T follicular helper cell (primary cell): ENCODE data around the gene ACAT2.
"Not testable (repeated sequence)": the region's sequence is repeated elsewhere in the genome, so short reads cannot be mapped to it uniquely, and the experiment has no call there.

ENCODE experiments used
- DNase-seq: peaks from one replicate; pipeline ENCODE4 v3.0.0-alpha.2; 2020; ENCODE audit warnings: low read depth

ACAT2 gene

DNA sequence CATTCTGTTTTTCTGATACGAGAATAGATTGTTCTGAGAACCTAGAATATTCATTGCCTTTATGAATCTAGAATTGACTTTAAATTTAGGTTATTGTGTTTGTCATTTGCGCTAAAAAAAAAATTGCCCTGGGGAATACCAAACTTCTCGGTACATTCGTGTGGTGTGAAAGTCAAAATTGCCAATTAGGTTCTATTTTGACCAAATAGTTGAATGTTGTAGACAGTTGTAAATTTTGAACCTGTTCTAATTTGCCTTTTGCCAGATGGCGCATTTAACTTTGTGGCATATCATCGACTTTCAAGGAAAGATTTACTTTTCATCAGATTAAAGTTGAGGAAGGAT is 31.5 kb upstream of the ACAT2 start:
- no peak for DNase-seq

DNA sequence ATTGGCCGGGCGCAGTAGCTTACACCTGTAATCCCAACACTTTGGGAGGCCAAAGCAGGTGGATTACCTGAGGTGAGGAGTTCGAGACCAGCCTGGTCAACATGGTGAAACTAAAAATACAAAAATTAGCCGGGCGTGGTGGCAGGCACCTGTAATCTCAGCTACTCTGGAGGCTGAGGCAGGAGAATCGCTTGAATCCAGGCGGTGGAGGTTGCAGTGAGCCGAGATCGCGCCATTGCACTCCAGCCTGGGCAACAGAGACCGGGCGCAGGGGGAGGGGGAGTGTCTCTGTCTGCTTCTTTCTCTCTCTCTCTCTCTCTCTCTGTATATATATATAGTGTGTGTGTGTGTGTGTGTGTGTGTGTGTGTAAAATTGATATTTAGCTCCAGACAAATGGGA is 29.3 kb upstream of the ACAT2 start:
- DNase-seq: not testable (repeated sequence)

DNA sequence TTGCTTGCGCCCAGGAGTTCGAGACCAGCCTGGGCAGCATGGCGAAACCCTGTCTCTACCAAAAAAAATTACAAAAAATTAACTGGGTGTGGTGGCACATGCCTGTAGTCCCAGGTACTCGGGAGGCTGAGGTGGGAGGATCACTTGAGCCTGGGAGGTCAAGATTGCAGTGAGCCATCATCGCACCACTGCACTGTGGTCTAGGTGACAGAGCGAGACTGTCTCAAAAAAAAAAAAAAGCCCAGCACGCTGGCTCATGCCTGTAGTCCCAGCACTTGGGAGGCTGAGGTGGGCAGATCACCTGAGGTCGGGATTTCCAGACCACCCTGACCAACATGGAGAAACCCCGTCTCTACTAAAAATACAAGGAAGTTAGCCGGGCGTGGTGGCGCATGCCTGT is 28.4 kb upstream of the ACAT2 start:
- not testable (repeated sequence) for DNase-seq

DNA sequence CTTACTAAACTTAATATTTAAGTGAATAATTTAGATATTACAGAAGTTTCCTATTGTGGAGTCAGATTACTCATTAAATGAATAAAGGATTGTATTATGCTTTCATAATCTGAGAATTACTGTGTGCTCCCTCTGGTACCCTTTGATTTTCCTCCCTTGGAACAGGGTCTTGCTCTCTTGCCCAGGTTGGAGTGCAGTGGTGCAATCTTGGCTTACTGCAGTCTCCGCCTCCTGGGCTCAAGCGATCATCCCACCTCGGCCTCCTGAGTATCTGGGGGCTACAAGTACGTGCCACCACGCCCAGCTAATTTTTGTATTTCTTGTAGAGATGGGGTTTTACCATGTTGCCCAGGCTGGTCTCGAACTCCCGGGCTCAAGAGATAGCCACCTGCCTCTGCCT is 24.9 kb upstream of the ACAT2 start:
- DNase-seq: no peak

DNA sequence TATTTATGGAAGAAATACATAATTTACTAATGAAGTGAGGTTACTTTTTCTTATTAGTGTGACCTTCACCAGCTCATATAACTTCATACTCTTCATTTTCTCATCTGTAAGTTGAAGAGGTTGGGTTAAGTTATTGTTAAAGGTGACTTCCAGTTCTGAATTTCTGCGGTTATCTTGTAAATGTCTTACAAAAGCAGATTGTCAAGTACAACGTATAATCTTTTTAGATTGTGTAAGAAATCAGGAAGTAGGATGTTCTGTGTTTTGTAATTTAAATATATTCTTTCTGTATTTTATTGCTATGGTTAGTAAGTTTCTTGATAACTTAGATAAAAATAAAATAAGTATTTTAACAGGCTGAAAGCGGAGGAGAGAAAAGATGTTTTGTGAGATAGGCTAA is 22.5 kb upstream of the ACAT2 start:
- no peak for DNase-seq

DNA sequence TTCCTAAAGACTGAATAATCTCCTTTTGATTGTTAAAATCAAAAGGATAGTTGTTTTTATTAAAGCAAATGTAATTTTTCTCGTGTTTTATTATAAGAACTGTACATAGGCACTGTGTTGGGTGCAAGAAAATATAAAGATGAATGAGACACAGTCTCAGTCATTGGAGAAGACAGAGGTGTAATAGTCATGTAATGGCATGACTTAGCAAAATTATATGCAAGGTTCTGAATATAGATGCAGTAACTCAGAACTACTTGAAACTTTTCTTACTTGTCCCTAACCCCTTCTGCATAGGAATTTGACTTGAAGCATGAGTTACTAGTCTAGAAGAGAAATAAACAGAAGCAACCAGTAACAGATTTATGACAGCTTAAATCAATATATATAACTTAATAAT is 19.7 kb upstream of the ACAT2 start:
- no peak for DNase-seq

DNA sequence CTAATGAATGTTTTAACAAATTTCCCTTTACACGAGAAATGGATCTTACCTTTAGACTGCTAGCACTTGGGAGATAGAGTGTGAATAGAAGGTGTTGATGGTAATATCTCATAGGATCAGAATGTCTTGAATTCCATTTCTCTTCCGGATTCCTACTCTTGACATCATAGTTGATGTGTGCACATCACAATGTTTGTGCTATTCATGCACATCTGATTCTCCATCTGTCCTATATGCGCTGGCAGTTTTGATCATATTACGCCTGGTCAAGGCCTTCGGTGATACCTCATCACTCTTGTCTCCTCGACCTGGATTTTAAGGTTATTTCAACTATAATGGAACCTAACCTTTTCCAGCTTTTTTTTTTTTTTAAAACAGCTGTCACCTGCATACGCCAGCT is 16.8 kb upstream of the ACAT2 start:
- DNase-seq: no peak

DNA sequence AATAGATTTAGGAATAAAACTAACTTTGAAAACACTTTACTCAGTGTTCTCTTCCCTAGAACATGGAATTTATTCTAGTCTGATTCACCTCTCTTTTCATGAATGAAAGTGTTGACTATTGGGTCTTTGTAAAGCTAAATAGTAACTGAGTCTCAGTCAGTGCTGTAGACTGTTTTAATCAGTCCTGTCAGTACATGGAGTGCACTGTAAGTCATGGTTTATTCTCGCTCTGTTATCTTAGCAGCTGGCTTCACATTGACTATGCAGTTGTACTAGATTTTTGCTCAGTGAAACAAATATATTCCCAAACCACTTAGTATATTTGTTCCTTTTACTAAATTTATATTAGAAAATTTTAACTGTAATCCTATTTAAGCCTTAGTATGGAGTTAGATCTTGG is 15.1 kb upstream of the ACAT2 start:
- no peak for DNase-seq

DNA sequence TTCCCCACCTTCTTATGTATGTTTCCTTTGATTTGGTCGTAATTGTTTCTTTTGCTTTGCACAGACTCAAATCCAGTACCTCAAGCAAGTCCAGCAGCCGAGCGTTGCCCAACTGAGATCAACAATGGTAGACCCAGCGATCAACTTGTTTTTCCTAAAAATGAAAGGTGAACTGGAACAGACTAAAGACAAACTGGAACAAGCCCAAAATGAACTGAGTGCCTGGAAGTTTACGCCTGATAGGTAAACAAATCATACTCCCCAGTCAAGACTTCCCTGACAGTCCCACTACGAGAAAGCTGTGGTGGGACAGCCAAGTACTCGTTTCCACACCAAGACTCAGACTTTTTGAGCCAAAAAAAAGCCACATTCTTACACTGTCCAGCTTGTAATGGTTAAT is 13.7 kb upstream of the ACAT2 start:
- DNase-seq: not testable (repeated sequence)

DNA sequence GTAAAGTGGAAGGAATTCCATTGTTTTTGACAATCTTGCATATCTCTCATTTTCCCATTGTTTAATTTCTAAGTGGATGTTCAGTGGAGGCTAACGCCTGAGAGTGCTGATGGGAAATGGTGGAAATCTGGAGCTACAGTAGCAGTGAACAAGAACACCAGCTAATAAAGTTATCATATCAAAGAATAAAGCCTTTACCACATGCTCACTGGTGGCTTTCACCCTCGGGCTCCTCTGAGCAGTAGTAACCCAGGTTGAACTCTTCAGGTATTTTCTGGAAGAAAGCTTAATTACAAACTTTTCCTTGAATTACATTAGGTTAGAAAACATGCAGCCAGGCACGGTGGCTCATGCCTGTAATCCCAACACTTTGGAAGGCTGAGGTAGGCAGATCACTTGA is 10.4 kb upstream of the ACAT2 start:
- DNase-seq: no peak

DNA sequence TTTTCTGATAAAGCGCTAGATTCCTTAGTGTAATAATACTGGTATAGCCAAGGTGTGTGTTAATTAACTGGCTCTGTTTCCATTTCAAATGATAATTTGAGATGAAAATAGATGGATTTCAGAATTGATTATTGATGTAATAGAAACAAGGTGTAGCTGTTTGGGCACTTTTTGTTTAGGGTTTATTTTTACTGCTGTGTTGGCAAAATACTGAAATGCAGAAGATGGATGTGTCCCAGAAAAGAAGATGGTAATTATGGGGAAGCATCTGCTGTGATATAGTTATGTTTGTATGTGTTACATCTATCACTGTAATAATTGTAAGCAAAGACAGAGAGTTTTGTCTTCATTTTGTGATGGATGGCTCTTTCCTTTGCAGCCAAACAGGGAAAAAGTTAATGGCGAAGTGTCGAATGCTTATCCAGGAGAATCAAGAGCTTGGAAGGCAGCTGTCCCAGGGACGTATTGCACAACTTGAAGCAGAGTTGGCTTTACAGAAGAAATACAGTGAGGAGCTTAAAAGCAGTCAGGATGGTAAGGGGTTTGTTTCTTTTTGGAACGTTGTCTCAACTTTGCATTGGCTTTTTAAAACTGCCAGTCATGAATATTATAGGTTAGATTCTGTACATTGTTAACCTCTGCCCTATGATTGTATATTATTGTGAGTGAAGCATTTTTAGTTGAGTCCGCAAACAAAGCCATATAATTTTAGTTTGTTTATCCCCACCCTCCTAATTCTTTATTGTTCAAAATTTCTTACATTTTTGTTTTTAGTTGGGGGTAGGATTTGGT is 8.6 kb upstream of the ACAT2 start:
- DNase-seq: no peak

DNA sequence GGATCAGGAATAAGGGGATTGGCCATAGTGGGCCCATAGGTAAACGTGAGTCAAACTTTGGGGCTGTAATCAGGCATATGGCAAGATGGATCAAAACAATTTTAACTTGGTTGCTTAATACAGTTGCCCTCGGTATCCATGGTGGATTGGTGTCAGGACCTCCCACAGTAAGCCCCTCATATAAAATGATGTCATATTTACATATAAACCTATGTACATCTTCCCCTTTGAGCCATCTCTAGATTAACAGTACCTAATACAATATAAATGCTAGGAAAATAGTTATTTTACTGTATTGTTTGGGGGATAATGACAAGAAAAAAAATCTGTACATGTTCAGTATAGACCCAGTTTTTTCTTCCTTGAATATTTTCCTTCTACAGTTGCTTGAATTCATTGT is 7.4 kb upstream of the ACAT2 start:
- DNase-seq: no peak

DNA sequence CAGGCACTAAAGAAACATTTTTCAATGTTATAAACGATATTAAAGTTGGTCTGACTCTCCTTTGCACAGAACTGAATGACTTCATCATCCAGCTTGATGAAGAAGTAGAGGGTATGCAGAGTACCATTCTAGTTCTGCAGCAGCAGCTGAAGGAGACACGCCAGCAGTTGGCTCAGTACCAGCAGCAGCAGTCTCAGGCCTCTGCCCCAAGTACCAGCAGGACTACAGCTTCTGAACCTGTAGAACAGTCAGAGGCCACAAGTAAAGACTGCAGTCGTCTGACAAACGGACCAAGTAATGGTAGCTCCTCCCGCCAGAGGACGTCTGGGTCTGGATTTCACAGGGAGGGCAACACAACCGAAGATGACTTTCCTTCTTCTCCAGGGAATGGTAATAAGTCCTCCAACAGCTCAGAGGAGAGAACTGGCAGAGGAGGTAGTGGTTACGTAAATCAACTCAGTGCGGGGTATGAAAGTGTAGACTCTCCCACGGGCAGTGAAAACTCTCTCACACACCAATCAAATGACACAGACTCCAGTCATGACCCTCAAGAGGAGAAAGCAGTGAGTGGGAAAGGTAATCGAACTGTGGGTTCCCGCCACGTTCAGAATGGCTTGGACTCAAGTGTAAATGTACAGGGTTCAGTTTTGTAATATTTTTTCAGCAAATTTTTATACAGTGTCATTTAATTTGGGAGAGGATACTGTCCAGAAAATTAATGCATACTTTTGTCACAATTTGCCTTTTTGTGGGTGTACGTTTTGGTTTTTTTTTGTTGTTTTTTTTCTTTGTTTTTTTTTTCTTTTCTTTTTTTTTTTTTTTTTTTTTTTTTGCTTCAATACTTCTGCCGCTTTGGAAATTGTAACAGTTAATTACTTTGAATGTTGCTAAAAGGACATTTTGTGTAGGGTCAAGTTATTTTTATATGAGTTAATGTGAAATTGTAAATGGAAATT is 6.6 kb upstream of the ACAT2 start:
- no peak for DNase-seq

DNA sequence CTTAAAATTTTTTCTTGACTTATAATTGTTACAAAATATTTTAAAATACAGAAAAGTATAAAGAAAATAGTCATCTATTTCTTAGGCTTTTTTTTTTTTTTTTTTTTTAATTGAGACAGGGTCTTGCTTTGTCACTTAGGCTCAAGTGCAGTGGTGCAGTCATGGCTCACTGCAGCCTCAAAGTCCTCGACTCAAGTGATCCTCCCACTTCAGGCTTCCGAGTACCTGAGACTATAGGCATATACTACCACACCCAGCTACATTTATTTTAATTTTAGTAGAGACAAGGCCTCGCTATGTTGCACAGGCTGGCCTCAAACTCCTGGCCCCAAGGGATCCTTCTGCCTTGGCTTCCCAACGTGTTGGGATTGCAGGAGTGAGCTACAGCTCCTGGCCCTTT is 5.3 kb upstream of the ACAT2 start:
- no peak for DNase-seq

DNA sequence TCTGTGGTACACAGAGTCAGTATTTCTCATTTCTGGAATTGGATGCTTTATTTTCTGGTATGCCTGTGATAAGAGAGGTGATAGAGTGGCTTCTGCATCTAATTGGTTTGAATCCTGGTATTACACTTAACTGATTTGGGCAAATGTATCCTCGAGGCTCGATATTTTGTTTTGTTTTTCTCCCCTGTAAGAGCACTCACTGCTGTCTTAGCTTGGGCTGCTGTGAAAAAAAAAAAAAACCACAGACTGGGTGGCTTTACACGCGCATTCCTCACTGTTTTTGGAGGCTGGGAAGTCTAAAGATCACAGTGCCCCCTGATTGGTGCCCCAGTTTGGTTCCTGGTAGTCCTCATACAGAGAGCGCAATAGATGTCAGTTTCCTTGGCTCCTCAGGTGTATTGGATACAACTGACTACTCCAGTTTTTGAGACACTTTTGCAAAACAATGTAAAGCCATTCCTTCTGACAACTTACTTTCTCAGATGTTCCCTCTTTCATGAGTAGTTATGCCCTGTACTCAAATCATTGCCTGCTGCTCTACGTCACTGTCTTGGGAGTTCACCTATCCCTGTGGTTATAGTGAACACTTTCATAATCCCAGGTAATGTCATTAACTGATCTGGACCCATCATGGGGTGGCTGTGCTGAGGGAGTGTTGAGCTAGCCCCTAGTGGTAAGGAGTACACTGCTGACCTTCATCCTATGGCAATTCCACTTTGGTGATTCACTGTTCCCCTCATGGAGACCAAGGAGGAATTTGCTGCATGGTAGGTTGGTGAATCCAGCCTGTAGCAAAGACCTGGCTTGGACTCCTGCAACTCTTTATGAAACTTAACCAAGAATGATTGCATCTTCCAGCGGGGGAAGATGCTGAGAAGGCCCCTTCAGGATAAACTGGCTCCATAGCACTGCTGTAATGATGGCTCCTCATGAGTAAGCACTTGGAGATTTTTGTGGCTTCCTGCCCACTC is 3.5 kb upstream of the ACAT2 start:
- DNase-seq: no peak

DNA sequence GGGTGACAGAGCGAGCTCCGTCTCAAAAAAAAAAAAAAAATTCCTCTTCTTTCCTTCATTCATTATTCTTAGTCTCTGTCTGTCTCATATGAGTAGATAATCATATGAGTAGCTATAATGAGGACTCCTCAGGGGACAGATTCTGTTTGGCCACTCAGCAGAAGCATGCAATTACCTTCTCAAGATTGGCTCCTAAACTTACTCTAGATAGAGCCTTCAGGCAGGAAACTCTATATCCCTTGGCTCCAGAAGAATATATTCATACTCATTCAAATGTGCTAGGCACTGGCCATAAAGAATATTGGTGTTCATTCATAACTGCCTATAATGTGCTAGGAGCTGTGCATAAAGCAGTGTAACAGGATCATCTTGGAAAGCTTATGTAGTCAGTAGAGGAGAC is 2.2 kb upstream of the ACAT2 start:
- DNase-seq: no peak

DNA sequence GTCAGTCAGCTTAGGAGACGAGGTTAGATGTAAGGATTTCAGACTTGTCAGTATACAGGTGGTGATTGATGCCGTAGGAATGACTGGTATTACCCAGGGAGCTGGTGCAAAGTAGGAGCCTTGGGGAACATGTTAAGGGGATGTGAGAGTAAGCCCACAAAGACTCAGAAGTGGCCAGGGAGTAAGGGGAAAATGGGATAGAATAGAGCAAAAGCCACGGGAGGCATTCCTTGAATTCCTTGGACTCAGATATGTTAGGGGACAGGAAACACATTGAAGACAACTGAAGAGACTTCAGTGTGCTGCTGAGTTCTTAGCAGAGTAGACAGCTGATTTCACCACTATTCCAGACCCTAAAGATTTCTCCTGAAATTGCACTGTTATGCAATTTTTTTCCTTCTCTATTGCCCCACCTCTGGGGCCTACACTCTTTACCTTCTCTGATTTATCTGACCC is 1.2 kb upstream of the ACAT2 start:
- DNase-seq: no peak

DNA sequence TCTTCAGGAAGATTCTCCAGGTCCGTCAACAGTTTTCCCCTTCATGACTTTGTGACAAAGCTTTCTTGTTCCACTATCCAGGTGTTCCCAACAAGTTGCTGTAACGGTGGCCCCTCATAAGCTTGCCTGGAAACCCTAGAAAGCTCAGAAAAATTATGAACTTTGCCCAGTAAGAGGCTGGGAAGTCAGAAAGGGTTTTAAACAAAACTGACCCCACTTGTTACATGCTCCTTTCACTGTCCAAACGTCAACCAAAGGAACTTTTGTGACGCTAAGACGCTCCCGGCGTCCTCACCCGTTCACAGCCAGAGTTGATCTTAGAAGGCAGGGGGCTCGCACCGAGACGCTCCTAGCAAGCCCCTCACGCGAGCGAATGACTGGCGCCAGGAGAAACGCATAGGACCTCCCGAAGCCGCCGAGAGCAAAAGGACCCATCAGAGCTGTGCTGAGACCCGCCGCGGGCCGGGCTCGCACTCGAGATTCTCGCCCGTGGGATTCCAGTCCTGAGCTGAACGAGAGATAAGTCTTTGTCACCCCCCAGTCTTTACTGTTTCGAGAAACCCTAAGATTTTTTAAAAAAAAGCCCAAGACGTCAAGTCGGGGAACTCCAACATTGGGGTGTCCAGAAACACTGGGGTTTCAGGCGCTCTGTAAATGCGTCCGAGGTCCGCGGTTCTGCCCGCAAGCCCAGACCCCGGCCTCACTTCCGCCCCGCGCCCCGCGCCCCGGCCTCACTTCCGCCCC is 544 bp upstream of the ACAT2 start:
- DNase-seq: no peak

DNA sequence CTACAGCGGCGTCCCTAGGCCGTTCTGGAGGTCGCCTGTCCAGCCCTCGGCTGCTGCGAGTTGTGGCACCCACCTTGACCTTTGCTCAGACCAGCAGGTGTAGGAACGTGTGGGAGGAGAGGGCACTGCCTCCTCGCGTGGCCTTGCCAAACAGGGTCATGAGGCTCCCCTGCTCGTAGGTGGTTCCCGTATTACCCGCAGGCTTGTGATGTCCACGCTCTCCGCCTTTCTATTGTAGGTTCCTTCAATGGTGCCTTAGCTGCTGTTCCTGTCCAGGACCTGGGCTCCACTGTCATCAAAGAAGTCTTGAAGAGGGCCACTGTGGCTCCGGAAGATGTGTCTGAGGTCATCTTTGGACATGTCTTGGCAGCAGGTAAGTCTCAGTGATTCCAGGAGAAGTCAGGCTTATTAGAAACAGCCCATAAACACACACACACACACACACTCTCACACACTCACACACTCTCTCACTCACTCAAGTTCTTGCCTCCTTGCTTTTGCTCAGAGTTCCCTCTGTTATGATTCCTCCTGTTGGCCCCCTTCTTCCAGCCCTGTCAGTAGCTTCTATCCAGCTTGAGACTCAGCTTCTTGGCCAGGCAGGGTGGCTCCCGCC is 942 bp downstream of the ACAT2 start:
- peak; percentile 12 for DNase-seq

DNA sequence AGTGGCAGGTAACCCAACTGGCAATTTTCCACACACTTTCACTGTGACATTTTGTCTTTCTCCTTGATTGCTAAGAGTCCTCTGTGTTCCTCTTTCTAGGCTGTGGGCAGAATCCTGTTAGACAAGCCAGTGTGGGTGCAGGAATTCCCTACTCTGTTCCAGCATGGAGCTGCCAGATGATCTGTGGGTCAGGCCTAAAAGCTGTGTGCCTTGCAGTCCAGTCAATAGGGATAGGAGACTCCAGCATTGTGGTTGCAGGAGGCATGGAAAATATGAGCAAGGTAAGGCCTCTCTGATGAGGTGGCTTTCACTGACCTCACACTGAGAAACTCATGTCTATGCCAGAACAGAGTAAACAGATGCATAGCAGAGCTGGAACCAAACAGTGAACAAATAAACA is 5.1 kb downstream of the ACAT2 start:
- DNase-seq: no peak

DNA sequence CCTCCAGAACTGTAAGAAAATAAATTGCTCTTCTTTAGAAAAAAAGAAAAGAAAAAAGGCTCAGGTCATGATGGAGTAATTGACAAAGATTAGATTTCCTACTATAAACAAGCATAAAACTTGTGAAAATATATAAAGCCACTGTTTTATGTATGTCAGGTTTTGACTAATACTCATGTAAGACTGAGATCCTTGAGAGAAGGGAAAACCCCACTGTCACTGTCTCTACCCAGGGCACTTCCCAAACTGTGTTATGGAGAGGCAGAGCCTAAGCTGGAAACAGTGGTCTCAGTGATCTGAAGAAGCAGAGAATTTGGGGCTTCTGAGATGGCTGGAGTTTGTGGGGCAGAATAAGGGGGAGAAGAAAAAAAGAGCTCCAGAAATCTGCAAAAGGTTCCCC is 7.6 kb downstream of the ACAT2 start:
- DNase-seq: no peak
